UCSD-AML1 (cell line): ENCODE results near the gene FGFR3.
A peak's percentile ranks its signal among the peaks of the same experiment; 100 is the strongest.

ENCODE experiments used
- DNase-seq: peaks from one replicate; lab custom pipeline; 2025; ENCODE audit not compliant: unreplicated experiment; lab: John Stamatoyannopoulos, UW

FGFR3 gene

DNA sequence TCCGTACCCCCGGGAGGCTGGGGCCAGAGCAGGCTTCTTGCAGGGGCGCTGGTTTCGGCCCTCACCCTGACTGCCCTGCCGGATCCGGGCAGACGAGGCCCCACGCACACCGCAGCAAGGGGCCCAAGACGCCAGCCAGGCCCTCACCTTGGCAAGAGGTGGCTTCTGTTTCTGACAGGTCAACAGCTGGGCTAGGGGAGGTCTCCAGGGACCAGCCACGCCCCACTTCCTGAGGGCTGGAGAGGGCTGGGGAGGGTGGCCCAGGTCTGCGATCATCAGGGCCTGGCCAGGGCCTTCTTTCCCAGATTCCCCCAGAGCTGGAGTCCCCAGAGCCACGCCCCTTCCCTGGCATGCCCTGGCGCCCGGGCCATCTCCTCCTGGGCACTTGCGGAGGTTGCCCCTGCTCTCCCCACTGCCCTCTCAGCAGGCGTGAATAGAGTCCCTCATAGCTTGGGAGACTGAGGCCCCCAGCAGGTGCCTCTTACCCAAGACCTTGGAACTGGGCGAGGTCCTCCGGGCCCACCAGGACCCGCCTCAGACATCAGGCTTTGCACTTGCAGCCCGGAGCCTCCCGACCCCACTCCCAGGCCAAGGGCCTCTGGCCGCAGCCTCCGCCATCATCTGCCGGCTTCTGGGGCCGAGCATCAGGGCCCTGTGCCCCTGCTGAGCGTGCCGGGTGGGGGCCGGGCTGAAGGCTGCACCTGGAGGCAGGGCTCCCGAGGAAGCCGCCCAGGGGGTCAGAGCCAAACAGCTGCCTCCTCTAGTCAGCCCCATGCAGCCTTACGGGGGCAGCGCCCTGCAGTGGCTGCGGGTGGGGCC lies 6.3 kb upstream of the FGFR3 start:
- DNase-seq = no peak

DNA sequence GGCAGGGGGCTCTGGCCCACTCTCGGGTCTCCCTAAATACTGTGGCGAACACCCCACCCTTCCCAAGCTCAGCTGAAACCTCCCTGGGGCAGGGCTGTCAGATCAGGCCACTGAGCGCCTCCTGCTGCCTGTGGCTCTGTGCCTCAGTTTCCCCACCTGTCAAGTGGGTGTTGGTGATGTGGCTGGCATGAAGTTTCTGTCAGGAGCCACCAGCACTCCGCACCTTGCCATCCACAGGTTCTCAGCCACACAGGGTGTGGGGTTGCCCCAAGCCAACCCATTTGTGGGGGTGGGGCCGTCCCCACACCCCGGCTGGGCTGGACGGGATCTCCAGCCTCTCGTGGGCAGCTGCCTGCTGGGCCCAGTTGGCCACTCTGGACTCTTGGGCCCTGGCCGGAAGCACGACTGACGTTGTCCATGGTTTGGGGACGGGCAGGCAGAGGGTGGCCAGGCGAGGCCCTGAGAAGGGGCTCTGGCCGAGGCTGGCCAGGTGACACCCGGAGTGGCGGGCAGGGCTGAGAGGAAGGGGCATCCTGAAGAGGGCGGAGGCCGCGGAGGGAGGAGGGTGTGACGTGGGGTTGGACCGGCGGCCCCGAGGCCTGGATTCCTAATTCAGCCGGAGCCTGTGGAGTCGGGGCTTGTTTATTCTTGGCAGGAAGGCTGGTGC lies 5.5 kb upstream of the FGFR3 start:
- DNase-seq = no peak

DNA sequence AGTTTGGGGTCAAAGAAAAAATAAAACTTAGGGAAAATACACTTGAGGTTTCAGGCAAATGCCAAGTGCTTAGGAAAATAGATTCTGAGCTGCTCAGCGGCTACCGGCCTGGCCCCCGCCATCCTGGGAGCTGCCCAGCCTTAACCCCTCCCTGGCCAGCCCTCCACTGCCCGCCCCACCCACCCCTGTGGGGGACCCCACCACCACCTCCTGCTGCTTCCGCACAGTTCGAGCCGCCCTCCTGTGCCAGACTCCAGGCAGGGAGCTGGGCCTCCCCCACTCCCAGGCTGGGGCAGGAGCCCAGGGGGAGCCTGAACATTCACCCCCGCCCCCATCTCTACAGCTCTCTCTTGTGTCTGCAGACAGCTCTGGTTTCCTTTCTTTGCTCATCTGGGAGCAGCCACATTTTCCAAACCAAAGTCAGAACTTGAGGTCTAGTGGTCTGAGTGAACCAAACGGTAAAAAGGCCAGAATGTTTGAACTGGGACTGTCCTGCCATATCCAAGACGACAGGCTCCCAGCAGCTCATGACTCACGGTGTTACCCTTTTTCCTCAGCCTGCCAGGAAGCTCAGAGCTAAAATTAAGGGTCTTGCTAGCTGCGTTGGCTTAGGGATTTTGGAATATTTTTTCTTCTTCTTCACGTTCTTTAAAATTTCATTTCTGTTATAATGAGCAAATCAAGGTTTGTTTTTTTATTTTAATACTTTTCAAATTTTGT lies 4.7 kb upstream of the FGFR3 start:
- DNase-seq = no peak

DNA sequence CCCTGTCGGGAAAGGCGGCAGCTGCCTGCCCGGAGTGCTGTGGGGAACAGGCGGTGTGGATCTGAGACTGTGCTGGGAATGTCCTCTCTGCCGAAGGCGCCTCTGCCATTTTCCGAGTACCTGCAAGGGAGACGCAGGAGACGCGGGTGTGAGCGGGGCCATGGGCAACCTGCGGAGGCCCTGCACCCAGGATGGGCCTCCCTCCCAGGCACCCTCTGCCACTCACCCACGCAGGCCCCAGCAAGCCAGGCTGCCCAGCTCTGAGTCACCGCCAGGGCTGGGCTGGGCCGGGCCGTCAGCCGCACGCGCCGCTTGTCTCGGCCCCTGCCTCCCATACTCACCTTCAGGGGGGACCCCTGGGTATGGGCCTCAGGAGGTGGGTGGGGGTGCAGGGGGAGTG lies 3.5 kb upstream of the FGFR3 start:
- DNase-seq = no peak

GRCh38 chr4:1790005-1790404 lies 3.1 kb upstream of the FGFR3 start:
- DNase-seq = no peak

DNA sequence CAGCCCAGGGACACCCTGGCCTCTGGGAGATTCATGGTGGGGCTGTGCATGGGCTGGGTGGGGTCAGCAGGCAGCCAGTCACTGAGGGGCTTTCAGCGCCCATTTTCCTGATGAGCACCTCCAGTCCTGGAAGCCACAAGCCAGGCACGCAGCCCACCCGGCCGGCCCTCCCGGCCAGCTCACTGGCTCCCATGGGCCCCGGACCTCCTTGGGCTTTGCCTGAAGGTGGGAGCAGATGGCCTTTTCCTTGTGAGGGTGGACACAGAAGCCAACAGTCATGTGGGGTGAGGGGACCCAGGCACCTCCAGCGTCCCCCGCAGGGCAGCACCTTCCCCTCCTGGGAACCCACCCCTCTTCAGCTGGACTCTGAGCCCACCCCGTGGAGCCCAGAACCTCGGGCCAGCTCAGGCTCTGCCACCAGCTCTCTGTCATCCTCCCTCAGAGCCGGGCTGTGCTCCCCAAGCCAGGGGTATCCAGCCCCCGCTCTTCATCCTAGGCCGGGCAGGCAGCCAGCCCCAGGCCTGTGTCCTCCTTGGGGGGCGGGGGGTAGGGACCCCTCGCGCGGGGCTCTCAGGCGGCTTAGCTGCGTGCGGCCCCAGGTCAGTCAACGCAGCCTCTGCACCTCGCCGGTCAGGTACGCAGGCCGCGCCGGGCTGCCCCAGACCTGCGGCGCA lies 798 bp upstream of the FGFR3 start:
- DNase-seq = no peak

GRCh38 chr4:1793496-1793840 lies 375 bp downstream of the FGFR3 start:
- peak; percentile 39 for DNase-seq

GRCh38 chr4:1793940-1794808 lies 1.1 kb downstream of the FGFR3 start:
- no peak for DNase-seq

DNA sequence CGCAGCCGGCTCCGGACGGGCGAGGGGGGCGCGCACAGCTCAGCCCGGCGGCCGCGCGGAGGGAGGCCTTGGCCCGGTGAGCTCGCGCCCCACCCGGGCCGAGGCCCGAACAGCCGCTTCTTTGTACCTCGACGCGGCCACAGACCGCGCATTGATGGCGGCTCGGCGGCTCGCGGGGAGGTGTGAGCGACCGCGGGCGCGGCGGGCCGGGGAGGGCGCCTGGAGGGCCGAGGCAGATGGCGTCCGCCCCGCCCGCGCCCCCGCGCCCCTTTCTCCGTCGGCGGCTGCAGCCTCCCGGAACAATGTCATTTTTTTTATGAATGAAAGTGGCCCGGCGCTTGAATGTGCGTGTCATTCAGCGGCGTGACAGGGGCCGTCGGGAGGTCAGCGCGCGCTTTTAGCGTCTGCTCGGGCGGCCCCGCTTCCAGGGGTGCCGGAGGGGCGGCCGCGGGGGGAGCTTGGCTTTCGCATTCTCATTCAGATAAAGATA lies 1.8 kb downstream of the FGFR3 start:
- DNase-seq = no peak

DNA sequence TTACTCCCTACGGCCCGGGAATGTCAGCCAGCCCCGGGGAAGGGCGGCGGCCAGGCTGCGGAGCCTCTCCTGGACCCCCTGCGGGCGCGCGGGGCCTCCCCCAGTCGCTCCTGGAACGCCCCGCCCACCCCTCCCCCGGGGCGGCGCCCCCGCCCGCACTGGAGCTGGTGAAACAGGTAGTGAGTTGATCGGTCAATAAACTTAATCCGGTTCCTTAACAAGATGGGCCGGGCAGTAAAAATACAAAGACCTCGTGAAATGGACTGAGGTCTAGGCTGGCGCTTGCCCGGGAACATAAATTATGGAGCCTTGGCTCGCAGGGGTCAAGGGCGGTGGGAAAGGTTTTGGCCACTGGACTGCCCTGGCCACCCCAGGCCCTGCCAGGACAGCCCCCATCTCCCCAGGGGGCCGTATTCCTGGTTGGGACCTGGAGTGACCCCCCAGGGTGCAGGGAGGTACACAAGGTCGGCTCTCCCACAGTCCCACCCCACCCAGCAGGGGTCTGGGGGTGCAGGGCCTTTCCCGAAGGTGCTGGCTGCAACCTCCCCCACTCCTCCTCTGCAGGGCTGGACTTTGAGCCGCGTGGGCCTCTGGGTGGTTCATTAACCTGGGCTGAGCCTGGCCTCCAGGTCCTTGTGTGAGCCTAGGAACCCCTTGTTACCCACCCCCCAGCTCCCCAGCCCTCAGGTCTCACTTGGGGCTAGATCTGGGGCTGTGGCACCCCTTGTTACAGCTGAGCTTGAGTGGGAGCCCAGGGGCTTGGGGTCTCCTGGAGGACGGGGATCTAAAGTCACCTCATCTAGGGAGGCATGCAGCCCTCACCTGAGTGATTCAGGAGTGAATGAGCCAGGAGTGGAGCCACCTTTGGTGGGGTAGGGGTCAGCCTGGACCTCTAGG lies 2.5 kb downstream of the FGFR3 start:
- DNase-seq = no peak

GRCh38 chr4:1796486-1797204 lies 3.6 kb downstream of the FGFR3 start:
- no peak for DNase-seq

DNA sequence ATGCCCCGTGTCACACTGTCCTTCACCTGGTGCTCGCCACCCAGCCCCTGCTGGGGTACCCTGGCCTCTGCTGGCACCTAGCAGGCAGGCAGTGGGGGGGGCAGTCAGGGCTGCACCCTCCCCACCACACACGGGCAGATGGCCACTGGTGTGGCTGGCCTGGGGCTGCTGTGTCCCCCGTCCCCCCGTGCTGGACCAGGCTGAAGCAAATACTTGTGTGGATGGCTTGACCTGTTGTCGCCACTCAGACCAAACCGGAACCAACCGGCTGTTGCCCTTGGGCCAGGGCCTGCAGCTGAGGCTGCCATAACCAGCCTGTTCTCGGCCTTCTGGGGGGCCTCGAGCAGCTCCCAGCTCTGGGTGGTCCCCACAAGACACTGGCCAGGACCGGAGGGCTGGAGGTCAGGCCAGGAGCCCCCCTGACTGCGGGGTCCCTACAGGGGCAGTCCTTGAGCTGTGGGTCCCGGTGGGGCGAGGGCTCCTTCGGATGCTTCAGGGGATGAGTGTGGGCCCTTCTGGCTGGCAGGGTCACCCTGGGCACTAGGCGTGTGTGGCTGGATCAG lies 4.3 kb downstream of the FGFR3 start:
- no peak for DNase-seq

DNA sequence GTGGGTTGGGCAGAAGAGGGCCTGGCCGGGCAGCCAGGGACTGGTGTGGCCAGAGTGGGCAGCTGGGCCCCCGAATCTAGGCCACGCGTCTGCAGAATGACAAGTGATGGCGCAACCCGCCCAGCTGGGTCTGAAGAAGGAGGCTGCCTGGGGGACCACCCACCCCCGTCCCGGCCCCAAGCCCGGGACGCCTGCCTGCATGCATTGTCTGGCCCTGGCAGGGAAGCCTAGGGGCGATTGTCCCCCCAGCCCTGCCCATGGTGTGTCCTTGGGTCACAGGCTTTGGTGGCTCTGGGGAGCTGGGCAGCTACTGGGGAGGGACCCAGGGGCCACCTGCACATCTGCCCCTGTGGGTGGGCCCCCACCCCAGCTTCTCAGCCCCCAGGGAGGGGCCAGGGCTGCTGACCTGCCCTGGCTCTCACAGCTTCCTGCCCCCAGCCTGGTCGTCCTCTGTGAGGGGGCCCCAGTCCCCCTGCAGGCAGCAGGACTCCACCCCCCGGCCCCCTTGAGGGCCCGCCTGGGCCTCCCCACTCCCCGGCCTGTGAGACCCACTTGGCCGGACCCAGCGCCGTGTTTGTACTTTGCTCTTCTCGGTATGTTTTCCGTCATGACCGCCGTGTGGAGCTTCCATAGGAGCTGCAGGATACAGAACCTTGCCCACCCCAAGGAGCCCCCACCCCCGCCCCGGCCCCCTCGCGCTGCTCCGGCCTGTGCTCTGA lies 4.9 kb downstream of the FGFR3 start:
- no peak for DNase-seq

DNA sequence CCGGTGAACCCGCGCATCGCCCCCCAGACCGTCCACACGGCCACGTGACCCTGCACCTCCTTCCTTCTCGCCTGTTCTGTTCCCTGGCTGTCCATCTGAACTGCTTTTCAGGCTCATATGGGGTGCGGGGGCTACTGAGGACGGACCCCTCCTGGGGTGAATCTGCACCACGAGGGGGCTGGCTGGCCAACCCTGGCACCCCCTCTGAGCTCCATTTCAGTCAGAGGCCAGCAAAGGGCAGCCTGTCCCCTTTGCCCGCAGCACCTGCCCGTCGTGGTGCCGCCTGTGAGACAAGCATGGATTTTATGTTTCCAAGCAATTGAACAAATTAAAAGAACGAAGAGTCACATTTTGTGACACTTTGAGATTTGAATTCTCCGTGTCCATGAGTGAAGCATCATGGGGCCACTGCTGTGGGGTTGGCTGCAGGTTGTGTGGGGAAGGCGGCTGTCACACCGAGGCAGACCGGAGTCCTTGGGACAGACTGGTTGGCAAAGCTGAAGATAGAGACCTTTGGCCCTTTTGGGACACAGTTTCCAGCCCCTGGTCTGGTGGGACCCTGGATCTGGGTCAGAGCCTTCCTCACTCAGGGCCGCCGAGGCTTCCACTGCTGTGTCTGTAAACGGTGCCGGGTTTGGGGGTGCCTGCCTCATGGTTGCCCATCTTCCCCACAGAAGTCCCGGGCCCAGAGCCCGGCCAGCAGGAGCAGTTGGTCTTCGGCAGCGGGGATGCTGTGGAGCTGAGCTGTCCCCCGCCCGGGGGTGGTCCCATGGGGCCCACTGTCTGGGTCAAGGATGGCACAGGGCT lies 5.7 kb downstream of the FGFR3 start:
- no peak for DNase-seq

GRCh38 chr4:1799387-1800375 lies 6.6 kb downstream of the FGFR3 start:
- DNase-seq = no peak

DNA sequence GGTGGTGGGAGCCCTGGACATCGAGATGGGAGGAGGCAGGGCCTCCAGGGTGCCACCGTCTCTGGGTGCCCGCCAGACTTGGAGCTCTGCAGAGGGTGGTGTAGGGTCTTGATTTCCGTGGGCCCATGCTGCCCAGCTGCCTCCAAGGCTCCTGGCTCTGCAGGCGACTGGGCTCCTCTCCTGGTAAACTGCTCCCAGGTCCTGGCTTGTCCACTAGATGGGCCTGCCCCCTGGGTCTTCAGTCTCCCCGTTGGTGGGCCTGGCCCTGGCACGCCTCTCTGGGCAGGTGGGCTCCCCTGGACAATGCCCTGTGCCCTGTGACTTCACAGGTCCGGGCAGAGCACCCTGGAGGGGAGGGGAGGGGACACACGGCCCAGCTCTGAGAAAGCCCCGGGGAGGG lies 7.7 kb downstream of the FGFR3 start:
- DNase-seq = no peak
